ENCODE measurements around the gene POLR2E. TPM values are rescaled to one million over a fixed set of nuclear protein-coding genes. Genes with fewer than 3 reads are reported as not detected.

POLR2E gene
- total RNA-seq, 1 experiment from 2014 or later, result 281 TPM

- CTCF ChIA-PET, result interaction anchor here (1.5 kb wide), 1 partner anchor 10 kb away, joined by 5 read pairs; no protein-coding TSS in a partner anchor
Observed at GRCh38 chr19:1123381-1123780, 28.2 kb upstream of the POLR2E start.

More at GRCh38 chr19:1123381-1123780, 28.2 kb upstream of the POLR2E start:
- no peak overlapping the region for H2AFZ ChIP-seq (ENCODE audit: low read depth, low read length, poor library complexity, severe bottlenecking)
- ATAC-seq (peak; percentile 18), DNase-seq (ENCODE audit: low read depth, low spot score) (no peak)
- BruUV-seq (replicated peaks), result no TSS peak
- POLR2A ChIA-PET, result interaction anchor here (1.4 kb wide), 1 partner anchor 11 kb away, joined by 4 read pairs; no protein-coding TSS in a partner anchor
- H3K27ac ChIP-seq (ENCODE audit: low read depth, low read length), result peak overlapping the region; percentile 51; the same call in 1 of the 2 replicates
- H3K9ac ChIP-seq (ENCODE audit: low read length), result no peak overlapping the region
- intact Hi-C loops (cut with micrococcal nuclease), result no loop called here
- RAD21 ChIA-PET (ENCODE audit: low non-redundant PET in 1 of 2, low total read pairs in 2 of 2, uncharacterized antibody in 2 of 2, unreplicated experiment in 2 of 2), result interaction anchor here in 1 of 2 experiments (1.5 kb wide), 1 partner anchor 10 kb away, joined by 5 read pairs; no protein-coding TSS in a partner anchor
- H3K4me3 ChIP-seq (replicated peaks in 1 of 2; ENCODE audit: low read depth in 1 of 2, low read length in 2 of 2), result no peak overlapping the region
- peaks cover 15 to 51% of the 10 kb centered on the region in 2 experiments; a peak in 3 of 4 replicates for H3K36me3 ChIP-seq (ENCODE audit: control insufficient read depth in 1 of 2, insufficient read depth in 2 of 2, low read length in 2 of 2)
- no peak for TF ChIP-seq FOSL1 (IDR thresholded peaks at IDR 0.05; ENCODE audit: low read depth)
- no peak for TF ChIP-seq ELF1 (IDR thresholded peaks at IDR 0.05; ENCODE audit: borderline replicate concordance, low read depth)
- no peak for TF ChIP-seq SRF (IDR thresholded peaks at IDR 0.05; ENCODE audit: low read depth)
- no peak for TF ChIP-seq CTCF (IDR thresholded peaks at IDR 0.05 in 2 of 3, conservative IDR thresholded peaks at IDR 0.05 in 1 of 3; ENCODE audit: borderline replicate concordance in 1 of 3, insufficient read depth in 1 of 3, low read depth in 2 of 3, low read length in 2 of 3)
- no peak for TF ChIP-seq ZFX (IDR thresholded peaks at IDR 0.05)
- no peak for TF ChIP-seq ZBTB33 (IDR thresholded peaks at IDR 0.05; ENCODE audit: extremely low read depth, insufficient replicate concordance, low read length)
- no peak for TF ChIP-seq CBX3 (IDR thresholded peaks at IDR 0.05; ENCODE audit: low read depth)
- TF ChIP-seq ZNF274 (IDR thresholded peaks at IDR 0.05; ENCODE audit: low read depth, low read length), result no peak
- TF ChIP-seq, protein P1, sequence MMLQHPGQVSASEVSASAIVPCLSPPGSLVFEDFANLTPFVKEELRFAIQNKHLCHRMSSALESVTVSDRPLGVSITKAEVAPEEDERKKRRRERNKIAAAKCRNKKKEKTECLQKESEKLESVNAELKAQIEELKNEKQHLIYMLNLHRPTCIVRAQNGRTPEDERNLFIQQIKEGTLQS (IDR thresholded peaks at IDR 0.05), result no peak
- no peak for TF ChIP-seq POLR2A (IDR thresholded peaks at IDR 0.05; ENCODE audit: borderline replicate concordance, extremely low read depth, insufficient read depth, insufficient read length)
- no peak for TF ChIP-seq EZH2 (IDR thresholded peaks at IDR 0.05)
- no peak for TF ChIP-seq SP1 (IDR thresholded peaks at IDR 0.05; ENCODE audit: low read depth)
- TF ChIP-seq REST (IDR thresholded peaks at IDR 0.05; ENCODE audit: low read depth), result no peak
- no peaks in the 10 kb centered on the region for H3K9me3 ChIP-seq (ENCODE audit: control insufficient read depth in 1 of 2, insufficient read depth in 1 of 2, low read depth in 1 of 2, low read length in 2 of 2)
- H3K4me1 ChIP-seq (ENCODE audit: control insufficient read depth in 1 of 2, insufficient read depth in 2 of 2, low read length in 2 of 2), result peaks cover 0 to 13% of the 10 kb centered on the region in 2 experiments; a peak in 2 of 4 replicates
- no peaks in the 10 kb centered on the region for H3K27me3 ChIP-seq (ENCODE audit: insufficient read depth, low read length)
- H4K20me1 ChIP-seq (ENCODE audit: insufficient read depth), result no peaks in the 10 kb centered on the region
- no peaks in the 10 kb centered on the region for H3K9me2 ChIP-seq (ENCODE audit: insufficient read depth)
- no peak overlapping the region for H3K4me2 ChIP-seq (ENCODE audit: low read length)
- H3K79me2 ChIP-seq (ENCODE audit: insufficient read depth, low read length), result peaks cover 12% of the 10 kb centered on the region; the same call in 1 of the 2 replicates
